HepG2 (cell line): ENCODE results near the gene ANKAR.

Experiments used
- HDAC6 ChIP-seq: fragments of 200-600 bp; sonication (generic); IDR thresholded peaks from 2 replicates; pipeline ENCODE4 v1.7.0; 2017; ENCODE audit warnings: mild to moderate bottlenecking, antibody characterized with exemption, low read length, low read depth
- MTF2 ChIP-seq: sonication (generic); formaldehyde crosslinking; IDR thresholded peaks from 2 replicates; pipeline ENCODE4 v1.5.0; 2020; ENCODE audit warnings: missing genetic modification reagents, borderline replicate concordance
- ZNF773 ChIP-seq: sonication (generic); formaldehyde crosslinking; IDR thresholded peaks from 2 replicates; pipeline ENCODE4 v1.4.0; 2020; ENCODE audit warnings: missing genetic modification reagents, borderline replicate concordance
- TF ChIP-seq, protein P1 (sequence below): sonication (generic); formaldehyde crosslinking; IDR thresholded peaks from 2 replicates; pipeline ENCODE4 v1.4.0; 2020; ENCODE audit warnings: mild to moderate bottlenecking, missing genetic modification reagents

DNA sequence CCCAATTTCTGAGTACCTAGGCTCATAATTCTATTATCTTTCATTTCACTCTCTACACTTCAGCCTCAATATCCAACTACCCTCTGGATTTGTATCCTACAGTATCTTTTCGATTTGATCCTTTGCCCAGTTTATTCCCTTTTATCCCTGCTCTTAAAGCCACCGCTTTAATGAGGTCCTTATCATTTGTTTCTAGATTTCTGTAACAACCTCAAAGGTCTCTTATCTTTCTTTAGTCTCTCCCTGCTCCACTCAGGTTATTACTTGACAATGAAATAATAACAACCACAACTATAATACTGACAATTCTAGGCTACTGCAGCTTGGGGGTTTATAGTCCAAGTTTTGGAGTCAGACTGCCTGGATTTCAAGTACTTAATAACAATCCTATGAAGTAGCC, 39.1 kb upstream of the ANKAR start:
- no peak for TF ChIP-seq MTF2 (CRISPR knock-in tag)
- TF ChIP-seq, protein P1, sequence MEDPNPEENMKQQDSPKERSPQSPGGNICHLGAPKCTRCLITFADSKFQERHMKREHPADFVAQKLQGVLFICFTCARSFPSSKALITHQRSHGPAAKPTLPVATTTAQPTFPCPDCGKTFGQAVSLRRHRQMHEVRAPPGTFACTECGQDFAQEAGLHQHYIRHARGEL (CRISPR knock-in tag) = no peak
- TF ChIP-seq ZNF773 = no peak
- TF ChIP-seq HDAC6 = no peak
